HG03175 (cell line): ENCODE results near the gene CMIP.

Experiments used
- ATAC-seq: cut with Tn5 transposase; IDR thresholded peaks from one replicate; pipeline ENCODE4 v1.9.1; 2021; ENCODE audit warnings: mild to moderate bottlenecking, moderate library complexity; ENCODE audit not compliant: unreplicated experiment

CMIP gene

GRCh38 chr16:81492311-81492761 is 47.7 kb downstream of the CMIP start:
- no peak for ATAC-seq

GRCh38 chr16:81492965-81493754 is 48.6 kb downstream of the CMIP start:
- no peak for ATAC-seq

DNA sequence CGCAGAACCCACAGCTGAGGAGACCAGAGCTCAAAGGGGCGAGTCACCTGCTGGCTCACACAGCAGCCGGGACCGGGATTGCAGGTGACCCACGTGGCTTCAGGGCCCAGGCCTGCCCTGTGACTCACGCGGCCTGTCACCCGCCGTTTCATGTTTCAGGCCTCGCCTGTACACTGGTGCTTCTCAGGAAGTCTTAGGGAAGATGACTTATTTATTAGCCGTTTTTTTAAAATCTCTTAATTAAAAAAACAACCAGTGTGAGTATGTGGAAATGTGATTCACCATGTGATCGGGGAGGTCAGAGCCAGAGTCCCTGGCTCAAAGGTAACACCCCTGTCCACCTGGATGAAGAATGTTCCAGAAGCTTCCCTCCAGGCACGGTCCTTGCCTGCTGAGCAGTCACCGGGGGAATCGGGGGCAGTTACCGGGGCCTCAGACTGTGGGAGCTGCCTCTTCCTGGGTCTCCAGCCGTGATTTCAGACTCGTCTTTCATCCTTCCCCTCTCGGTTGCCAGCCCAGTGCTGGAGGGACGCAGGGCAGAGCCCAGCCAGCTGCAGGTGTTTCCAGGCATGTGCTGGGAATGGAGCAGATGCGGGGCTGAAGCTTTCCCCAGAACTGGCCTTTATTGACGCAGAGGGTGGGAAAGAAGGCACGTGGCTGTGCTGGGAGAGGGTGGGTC is 49.3 kb downstream of the CMIP start:
- no peak for ATAC-seq

GRCh38 chr16:81494434-81494806 is 49.8 kb downstream of the CMIP start:
- no peak for ATAC-seq

- ATAC-seq: no peak
Measured at GRCh38 chr16:81494888-81495287, 50.3 kb downstream of the CMIP start.

GRCh38 chr16:81495321-81496234 is 51.0 kb downstream of the CMIP start:
- ATAC-seq: no peak

- no peak for ATAC-seq
Measured at GRCh38 chr16:81496321-81496720, 51.7 kb downstream of the CMIP start.

DNA sequence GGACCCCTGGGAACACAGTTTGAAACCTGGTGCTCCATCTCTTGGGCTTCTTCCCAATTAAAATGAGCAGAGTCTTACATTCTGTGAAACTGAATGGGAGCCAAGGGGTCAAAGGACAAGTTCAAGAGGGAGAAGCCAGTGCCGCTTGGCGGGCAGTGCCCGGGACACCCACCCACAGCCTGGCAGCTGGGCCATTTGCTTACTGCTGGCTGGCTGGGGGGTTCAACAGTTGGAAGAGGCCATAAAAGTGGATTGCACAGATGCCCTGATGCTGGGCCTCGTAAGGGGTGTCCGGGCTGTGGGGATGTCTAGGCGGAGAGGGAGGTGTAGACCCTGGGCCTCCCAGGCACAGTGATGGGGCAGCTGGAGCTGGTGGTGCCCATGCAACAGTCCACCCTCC is 52.1 kb downstream of the CMIP start:
- no peak for ATAC-seq

DNA sequence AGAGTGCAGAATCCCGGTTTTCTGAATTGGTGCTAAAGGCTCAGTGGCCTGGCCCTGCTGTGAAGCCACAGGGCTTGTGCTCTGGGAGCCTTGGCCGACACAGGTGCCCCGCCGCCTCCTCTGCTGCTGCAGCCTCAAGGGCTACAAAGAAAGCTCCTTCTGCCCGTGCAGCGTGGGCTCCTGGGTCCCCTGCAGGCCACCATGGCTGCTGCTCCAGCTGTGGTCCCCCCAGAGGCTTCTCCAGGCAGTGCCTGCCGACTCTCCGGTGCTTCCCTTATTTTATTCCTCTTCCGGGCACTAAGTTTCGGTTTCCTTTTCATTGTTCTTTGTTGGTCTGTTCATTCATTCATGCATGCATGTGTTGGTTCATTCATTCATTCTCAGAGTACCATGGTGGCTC is 53.1 kb downstream of the CMIP start:
- ATAC-seq: peak; percentile 67

- no peak for ATAC-seq
Measured at GRCh38 chr16:81498351-81498750, 53.7 kb downstream of the CMIP start.

DNA sequence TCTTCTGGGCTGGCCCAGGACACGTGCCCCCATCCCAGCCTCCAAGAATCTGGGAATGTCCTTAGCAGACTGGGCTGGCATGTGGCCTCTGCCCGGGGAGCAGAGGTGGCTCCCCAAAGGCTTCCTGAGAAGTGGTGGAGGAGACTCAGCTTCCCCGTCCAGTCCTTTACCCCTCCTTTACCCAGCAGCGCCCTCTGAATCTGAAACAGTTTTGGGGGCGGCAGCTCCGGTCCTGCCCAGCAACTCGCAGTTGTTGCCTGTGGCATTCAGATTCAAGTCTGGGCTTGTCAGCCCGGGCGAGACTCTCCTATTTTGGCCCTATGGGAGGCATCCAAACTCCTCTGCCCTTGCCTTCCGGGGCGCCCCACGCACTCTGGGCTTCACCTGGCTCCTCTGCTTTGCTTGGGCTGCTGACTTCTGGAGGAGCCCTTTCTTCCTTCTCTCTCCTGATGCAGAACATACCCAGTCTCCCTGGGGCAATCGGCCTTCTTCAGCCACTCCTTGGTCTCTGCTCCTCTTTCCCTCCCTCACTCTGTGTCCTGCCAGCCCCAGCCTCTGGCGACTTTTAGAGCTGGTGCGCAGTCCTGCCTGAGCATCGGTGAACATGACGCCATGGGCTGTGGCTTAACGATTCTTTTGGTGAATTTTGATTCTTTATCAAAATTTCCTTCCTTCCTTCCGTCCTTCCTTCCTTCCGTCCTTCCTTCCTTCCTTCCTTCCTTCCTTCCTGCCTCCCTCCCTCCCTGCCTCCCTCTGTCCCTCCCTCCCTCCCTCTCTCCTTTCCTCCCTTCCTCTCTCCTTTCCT is 55.2 kb downstream of the CMIP start:
- ATAC-seq: no peak

DNA sequence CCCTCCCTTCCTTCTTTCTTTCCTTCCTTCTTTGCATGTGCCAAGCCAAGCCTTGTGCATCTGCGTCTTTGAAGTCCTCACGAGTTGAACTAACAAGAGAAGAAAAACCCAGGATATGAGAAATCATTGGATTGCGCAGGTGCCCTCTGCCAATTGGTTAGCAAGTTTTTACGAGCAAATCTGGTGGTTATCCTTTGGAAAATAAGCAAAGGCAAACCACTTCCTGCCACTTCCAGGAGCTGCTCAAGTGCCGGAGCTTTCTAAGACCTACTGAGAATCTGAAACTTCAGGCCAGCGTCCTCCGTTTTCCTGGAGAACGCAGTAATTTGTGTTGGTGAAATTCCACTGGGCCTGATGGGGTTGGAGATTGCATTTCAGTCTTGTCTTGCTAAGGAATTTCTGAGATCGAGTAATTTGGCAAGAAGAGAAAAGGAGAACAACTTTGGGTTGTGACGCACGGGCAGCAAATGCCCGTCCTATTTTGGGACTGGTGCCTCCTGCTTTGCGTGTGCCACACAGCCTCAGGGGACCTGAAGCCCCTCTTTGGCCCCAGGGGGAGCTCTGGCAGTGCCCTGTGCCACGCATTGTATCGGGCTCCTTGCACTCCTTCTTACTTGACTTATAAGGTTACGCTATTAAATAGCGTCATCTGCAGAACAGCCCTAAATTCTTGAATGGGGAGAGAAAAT is 56.4 kb downstream of the CMIP start:
- no peak for ATAC-seq

GRCh38 chr16:81502396-81503070 is 57.9 kb downstream of the CMIP start:
- no peak for ATAC-seq

GRCh38 chr16:81505011-81505661 is 60.5 kb downstream of the CMIP start:
- ATAC-seq: peak; percentile 84

DNA sequence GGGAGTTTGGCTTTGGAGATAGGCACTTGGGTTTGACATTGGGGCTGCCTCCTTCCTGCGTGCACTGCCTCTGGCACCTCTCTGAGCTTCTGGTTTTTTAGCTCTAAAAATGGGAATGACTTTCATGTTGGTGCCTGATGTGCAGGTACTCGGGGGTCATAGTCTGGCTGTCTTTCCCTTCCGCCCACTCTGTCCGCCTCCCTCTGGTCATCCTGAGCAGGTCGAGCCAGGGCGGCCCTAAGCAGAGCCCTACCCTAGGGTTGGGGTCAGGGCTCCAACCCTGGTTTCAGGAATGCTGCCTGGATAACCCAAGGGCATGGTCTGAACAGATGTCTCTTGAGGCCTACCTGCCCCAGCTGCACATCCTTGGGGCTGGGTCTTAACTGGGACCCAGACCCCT is 64.8 kb downstream of the CMIP start:
- no peak for ATAC-seq

DNA sequence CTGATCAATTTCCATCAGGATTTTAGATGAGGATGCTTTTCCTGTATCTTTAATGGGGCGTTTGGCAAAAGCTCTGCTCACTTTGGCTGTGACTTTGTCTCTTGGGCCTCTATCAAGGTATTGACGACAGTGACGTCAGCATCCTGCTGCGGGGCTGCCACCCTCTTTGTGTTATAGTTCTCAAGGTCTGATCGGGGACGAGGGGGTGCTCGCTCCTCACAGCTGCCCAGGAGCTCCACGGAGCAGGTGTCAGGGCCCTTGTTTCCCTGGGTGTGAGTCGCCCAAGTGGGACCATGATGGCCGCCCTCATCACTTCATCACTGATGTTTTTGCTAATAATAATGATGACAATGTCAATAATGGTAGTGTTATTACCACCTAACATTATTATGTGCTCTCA is 65.4 kb downstream of the CMIP start:
- ATAC-seq: no peak

DNA sequence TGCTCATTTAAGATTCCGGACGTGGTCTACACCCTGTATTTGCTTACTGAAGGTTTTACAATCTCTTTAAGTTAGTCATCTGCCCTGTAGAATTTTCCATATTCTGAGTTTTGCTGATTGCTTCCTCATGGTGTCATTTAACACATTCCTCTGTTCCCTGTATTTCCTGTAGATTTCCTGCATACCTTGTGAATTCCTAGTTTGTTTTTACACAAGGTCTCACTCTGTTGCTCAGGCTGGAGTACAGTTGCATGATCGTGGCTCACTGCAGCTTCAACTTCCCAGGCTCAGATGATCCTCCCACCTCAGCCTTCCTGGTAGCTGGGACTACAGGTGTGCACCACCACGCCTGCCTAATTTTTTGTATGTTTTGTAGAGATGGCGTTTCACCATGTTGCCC is 66.8 kb downstream of the CMIP start:
- ATAC-seq: no peak

- peak; percentile 47 for ATAC-seq
Measured at GRCh38 chr16:81513204-81514040, 68.8 kb downstream of the CMIP start.
